ENCODE data around the gene SSR1.
"Not testable (repeated sequence)": the region's sequence is repeated elsewhere in the genome, so short reads cannot be mapped to it uniquely, and the experiment has no call there.

SSR1 gene

DNA sequence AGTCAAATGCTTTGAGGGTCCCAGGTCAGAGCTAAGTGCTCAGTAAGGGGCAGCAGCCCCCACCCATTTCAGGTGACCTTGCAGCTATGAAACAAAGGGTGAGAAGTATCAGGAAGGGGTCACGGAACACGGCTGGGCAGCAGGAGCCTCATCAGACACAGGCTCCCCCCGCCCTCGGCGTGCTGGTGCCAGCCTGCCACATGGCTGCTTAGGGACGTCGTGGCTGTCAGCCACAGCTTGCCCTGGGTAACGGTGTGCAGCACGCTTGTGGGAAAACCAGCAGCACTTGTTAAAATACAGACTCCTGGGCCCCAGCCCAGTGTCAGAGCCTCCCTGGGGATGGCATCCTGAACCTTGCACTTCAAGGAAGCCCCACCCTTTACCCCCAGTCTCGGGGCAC lies 39.3 kb downstream of the SSR1 start:
- DNase-seq, result no peak

DNA sequence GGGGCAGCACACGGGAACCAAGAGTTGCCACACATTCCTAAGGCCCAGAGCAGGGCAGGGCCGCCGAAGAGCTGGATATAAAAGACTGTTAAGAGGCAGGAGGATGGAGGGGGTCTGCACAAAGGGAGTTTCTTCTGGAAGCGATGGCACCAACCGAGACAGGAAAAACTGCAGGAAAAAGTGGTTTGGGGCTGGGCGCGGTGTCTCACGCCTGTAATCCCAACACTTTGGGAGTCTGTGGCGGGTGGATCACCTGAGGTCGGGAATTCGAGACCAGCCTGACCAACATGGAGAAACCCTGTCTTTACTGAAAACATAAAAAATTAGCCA lies 41.8 kb downstream of the SSR1 start:
- no peak for DNase-seq

DNA sequence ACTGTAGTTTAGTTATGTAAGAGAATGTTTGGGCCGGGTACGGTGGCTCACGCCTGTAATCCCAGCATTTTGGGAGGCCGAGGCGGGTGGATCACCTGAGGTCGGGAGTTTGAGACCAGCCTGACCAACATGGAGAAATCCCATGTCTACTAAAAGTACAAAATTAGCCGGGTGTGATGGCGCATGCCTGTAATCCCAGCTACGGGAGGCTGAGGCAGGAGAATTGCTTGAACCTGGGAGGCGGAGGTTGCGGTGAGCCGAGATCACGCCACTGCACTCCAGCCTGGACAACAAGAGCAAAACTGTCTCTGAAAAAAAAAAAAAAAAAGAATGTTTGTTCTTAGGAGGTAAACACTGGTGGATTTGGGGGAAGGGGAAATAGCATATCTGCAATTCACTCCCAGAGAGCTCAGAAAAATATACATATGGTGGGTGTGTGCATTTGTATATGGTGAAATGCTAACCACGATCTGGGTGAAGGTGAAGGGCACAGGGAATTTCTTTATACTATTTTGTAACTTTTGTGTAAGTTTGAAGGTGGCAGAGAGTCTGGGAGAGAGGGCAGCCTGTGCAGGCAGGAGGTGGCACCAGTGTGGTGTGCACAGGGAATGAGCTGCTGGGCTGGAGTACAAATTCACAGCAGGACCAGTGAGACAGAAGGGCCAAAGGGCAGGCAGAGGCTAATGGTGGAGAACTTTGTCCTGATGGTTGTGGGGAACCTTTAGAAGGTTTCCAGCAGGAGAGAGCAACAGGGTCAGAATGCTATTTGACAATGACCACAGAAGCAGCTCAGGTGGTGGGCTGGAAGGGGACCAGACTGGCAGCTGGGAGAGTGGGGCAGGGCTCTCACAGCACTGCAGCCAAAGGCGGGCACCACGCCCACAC lies 42.4 kb downstream of the SSR1 start:
- no peak for DNase-seq

DNA sequence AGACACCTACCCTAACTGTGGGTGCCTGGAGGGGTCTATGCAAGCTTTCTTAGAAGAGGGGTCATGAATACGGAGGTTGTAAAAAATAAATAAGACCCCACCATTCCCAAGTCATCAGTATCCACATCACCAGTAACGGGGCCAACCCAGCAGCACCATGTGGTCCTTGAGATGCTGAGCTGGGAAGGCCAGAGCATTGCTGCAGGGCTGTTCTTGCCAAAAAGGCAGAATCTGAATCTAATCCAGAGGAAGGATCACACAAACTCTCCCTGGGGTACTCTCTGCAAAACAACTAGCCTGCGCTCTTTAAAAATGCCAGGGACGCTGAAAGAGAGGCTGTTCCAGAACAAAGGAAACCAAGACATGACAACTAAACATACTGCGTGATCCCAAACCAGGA lies 43.2 kb downstream of the SSR1 start:
- no peak for DNase-seq

DNA sequence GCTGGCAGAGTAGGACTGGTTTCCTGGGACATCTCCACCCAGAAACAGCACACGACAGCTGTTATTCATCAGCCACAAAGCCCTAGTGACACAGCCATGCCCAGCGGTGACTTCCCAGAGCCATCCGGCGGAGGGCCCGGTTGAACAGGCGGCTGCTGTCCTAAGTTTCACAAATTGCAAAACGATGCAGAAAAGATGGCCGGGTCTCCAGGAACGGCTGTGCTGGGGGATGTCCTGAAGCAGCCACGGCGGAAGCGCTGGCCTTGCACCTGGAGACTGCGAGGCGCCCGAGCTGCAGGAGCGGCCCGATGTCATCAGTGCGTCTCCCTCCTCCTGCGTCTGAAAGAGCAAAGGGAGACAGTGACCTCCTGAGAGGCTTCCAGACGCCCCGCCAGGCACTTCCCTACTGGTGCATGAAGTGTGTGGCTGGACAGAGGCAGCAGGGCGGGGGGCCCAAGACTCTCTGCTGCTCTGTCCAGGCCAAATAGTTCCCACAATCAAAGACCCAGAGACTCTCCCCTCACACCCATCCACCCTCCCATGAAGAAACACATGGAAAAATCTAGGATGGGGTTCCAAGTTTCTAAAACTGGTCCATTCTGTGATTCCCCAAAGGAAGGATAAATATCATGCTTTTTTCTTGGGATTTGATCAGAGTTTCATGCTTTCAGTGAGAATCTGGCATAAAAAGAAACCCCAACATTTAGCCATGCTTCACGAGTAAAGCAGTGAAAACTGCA lies 44.0 kb downstream of the SSR1 start:
- no peak for DNase-seq

DNA sequence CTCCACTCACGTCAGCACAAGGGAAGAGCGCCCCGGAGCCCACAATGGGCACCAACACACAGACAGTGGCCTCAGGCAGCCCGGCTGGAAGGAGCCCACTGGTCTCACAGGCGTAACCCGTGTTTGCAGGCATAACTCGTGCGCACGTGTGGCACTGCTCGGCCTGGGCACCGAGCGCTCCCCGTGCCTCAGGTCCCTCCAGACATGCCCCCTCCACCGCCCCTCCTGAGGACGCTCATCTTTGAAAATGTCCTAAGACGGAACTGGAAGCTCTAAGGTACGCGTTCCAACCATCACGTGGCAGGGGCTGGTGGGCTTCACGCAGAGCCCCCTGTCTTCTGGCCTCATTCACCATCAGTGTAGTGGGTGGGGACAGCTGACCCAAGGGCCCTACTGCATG lies 44.6 kb downstream of the SSR1 start:
- no peak for DNase-seq

DNA sequence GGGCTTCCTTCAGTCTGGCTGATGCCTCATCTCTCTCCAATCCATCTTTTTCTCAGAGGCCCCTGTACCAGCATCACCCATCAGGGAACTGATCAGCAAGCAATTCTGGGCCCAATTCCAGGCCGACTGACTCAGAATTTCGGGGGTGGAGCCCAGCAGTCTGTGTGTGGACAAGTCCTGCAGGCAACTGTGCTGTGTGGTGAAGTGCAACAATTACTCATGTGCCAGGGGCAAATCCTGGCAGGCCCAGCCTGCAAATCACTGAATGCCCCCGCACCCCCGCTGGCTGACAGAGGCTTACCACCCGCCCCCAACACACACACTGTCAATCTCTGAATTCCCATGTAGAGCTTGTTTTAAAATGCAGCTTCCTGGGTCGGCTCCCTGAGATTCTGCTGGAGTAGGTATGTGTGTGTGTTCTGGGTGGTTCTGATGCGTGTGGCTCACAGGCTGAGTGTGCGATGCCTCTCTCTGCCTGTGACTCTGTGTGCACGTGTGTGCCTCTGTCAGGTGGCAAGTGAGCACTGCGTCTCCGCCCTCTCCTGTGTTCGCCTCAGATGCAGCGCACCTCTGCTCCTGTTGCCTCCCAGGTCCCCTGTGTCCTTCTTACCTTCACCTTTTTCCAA lies 45.4 kb downstream of the SSR1 start:
- DNase-seq, result peak; percentile 94

DNA sequence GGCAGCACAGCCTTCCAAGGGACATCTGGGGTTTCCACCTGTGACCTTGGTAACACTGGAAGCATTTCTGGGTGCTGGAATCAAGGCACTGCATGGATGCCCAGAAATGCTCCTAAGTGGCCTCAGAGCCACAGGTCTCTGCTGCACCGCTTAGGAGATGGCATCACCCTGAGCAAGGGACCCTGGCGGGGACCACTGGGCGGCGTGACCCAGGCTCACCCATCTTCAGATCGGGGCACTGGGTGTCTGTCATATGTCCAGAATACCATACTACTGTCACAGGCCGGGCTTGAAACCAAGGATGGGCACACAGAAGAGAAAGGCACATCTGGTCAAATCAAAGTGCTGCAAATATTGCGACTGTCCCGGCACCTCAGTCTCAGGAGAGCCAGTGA lies 45.9 kb downstream of the SSR1 start:
- no peak for DNase-seq

DNA sequence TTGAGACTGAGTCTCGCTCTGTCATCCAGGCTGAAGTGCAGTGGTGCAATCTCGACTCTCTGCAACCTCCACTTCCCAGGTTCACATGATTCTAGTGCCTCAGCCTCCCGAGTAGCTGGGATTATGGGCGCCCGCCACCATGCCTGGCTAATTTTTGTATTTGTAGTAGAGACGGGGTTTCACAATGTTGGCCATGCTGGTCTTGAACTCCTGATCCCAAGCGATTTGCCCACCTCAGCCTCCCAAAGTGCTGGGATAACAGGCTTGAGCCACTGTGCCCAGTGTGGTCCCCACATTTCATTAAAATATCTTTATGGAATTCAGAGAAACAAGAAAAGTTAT lies 47.6 kb downstream of the SSR1 start:
- not testable (repeated sequence) for DNase-seq

DNA sequence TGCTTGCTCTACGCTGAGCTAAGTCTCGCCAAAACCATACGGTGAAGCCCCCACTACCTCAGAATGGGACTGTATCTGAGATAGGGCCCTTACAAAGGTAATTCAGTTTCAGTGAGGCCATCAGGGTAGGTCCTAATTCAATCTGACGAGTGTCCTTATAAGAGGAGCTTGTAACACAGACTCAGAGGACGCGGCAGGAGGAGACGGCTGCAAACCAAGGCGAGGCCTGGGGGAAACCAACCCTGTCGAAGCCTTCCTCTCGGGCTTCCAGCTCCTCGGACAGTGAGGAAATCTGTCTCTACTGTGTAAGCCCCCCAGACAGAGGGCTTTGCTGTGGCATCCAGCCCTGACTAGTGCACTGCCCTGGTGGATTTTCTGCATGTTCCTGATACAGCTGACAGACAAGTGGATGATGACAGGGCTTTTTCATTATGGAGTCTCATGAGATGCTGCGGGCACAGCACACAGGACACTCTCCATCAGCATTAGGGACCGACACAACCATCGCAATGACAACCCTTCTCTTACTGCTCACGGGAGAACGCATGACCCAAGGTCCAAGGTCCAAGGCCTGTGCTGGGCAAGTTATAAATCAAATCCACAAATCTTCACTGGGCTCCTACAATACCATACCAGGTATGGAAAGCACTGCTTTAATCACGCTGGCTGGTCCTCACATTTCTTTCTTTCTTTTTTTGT lies 48.2 kb downstream of the SSR1 start:
- DNase-seq, result no peak

DNA sequence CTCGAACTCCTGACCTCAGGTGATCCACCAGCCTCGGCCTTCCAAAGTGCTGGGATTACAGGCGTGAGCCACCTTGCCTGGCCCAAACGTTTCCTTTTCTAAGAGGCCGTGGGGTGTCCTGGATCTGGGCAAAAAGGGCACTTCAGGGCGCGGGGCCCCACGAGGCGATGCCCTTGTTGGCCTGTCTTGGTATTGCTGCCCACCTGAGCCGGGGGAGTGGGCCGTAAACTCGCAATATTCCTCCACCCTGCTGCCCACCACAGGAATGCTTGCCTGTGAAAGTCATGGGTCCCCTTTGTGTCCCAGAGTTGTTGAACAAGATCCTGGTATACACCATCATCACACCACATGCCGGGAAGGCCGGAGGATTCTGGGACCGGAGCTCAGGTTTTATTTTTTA lies 49.0 kb downstream of the SSR1 start:
- no peak for DNase-seq

DNA sequence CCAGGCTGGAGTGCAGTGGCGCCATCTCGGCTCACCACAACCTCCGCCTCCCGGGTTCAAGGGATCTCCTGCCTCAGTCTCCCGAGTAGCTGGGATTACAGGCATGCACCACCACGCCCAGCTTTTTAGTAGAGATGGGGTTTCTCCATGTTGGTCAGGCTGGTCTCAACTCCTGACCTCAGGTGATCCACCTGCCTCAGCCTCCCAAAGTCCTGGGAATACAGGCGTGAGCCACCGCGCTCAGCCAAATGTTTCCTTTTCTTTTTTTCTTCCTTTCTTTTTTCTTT lies 49.5 kb downstream of the SSR1 start:
- not testable (repeated sequence) for DNase-seq

DNA sequence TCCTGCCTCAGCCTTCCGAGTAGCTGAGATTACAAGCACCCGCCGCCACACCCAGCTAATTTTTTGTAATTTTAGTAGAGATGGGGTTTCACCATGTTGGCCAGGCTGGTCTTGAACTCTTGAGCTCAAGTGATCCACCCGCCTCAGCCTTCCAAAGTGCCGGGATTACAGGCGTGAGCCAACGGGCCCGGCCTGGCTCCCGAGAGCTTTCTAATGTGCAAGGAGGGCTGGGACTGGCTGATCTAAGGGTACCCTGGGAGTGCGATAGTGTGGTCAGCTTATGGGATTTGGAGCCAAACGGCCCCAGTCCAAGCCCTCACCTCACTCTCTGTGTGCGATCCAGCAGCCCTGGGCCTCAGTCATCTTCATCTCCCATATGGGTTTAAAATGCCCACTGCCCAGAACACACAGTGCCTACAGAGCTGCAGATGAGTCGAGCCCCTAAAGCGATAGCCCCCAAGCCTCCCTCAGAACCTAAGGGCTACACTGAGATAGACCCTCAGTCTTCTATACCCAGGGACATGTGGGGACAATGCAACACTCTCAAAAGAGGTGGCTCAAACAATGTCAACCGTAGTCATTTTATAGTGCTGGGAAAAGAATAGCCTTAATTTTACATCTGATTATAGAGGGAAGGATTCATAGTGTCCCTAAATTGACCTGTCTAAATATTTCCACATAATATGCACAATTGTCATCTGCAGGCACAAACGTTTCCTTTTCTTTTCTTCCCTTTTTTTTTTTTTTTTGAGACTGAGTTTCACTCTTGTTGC lies 50.1 kb downstream of the SSR1 start:
- DNase-seq, result no peak

DNA sequence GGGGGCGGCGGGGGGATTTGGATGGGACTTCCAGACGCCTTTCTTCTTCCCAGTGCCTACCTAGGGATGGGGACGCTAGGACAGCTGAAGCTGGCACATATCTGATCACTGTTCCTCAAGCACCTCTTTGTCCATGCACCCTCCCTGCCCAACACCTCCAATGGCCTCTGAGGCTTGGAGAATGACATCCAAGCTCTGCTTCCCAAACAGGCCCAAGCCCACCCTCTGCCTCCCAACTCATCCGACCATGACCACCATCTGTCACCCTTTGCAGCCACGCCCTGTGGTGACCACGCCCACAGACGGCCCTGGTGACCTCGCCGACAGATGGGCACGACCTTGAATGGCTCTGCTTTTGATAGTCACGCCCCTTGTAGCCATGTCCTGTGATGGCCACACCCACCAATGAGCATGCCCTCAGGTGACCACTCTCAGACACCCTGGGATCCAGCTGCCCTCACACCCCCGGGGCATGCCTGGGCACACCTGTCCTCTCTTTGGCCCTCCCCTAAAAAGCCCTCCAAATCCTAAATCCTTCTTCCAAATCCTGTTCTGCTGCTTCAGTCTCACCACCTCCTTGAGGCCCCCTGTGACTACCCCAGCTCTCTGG lies 51.0 kb downstream of the SSR1 start:
- DNase-seq, result no peak

DNA sequence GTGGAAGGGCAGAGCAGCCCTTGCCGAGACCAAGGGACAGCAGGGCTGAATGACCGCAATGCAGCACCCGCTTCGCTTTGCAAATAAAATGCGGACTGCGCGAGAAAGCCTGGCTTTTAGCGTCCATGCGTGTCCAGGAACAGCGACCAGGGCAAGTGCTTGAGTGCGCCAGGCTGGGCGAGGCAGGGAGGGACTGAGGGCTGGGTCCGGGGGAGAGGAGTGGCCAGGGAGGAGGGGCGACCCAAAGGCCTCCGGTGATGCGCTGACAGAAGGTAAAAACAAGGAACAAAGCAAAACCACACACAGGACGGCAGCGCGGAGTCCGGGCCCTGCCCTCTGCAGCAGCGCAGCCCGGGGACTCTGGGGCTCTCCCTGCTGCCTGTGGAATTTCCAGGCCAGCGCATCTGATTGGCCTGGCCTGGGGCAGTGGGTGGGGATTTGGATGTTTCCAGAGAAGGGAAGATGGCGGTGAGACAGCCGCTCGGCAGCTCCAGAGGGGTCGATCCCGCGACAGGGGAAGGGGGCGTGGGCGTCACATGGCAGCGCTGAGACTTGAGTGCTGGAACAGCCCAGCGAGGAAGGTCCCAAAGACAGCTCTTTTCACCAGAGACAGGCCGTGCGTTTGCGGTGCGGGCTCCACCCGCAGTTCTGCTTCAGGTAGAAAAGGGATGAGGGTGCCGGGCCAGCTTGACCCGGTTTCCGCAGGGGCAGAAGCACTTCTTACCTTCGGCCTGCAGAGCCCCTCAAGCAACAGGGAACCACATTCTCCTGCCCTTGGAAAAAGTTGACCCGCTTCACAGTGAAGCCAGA lies 51.8 kb downstream of the SSR1 start:
- DNase-seq, result peak; percentile 86

DNA sequence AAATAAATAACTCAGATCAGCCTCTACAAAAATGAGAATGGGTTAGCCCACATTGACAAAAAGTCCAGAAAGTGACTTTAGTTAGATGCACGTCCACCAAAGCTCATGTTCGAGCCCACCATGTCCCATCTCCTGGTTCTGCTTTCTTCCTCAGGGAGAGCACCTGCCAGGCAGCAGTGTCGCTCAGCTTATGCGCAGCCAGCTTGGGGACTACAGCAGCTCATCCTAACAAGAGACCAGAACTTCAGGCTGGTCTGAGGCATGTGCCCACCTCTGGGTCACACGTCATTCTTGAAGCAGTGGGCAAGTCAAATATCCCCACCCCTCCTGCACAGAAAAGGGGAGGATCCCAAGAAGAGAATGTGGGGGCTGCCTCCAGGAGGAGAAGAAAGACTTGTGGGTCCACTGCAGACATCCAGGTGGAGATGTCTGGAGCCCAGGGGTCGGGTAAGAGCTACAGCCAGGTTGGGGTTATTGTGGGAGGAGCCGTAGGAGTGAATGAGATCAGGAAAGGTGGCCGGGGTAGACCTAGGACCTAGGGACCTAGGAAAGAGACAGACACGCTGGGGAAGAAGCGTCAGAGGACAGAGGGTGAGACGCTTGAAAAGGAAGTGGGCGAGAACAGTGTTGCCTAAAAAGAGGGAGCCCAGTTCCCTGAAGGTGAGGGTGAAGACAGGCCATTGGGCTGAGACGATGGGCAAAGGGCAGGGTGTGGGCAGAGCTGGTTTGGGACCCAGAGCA lies 52.5 kb downstream of the SSR1 start:
- no peak for DNase-seq

DNA sequence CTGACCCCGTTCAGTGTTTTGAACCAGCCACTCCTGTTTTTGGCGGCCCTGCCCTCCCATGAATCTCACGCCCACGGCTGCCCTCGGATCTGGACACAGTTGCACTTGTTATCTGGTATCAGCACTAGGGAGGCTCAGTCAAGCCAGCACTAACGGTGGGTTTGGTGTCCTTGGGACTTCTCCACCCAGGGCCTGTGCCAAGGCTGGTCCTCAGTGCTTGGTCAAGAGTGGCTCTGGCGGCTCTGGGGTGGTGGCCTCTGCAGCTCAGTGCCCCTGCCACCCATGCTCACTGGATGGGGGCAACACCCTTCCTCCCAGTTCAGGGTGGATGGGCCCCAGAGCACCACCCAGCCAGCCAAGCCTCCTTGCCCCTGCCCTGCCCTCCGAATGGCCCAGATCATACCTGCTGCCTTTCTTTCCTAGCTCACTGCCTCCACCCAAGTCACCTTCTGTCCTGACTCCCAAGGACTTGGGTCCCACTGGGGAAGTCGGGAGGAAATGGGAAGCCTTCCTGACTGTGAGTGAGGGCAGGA lies 54.7 kb downstream of the SSR1 start:
- no peak for DNase-seq

DNA sequence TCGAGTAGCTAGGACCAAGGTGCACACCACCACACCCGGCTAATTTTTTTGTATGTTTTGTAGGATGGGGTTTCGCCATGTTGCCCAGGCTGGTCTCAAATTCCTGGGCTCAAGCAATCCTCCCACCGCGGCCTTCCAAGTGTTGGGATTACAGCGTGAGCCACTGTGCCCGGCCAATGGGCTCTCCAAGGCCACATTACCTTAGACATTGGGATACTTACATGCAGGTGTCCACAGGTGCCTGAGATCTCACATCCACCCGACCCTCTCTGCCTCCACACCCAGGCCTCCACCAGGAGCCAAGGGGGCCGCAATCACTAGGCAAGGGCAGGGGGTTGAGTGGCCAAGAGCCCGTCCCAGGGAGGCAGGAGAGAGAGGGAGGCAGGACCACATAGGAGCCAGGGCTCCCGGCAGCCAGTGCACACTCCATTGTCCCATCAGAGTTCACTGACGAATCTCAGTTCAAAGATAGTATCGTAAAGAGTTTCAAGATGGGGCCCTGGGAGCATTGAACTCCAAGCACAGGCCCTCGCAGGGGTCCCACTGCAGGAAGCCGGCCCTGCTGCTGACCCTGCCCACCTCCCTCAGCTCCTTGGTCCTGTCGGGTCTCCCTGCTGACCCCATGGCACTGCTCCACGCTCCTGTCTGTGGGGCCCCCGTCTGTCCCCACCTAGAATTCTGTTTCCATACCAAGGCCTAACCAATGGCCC lies 55.3 kb downstream of the SSR1 start:
- DNase-seq, result no peak

DNA sequence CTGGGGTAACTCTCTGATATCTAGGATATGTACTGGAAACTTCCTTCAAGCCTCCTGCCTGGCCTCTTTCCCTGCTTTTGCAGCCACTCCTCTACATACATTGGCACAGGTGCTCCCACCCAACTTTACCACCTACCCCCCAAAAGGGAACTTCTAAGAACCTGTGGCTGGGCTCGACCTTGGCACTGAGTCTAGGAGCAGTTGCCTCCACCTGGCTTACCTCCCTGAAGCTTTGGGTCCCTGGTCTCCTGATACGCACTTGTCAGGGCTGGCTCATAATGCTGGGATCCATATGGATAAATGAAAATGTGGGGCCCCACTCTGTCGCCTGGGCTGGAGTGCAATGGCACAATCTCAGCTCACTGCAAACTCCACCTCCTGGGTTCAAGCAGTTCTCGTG lies 56.2 kb downstream of the SSR1 start:
- no peak for DNase-seq

DNA sequence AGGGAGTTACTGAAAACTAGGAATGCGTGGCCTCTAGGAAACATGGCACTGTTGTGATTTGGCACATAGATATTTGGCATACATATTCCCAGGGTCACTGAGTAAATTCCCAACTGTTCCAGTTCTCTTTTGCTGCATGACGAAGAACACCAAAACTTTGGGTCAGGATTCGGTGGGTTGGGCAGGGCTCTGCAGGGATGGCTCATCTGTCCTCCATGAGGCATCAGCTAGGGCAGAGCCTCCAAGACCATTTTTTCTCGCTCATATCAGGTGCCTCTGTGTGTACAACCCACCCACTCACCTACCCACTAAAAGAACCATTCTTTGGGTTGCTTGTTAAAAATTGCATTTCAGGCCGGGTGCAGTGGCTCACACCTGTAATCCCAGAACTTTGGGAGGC lies 57.1 kb downstream of the SSR1 start:
- no peak for DNase-seq

Measured in fibroblast of skin of right quadriceps (primary cell).